Endothelial cell of umbilical vein (primary cell): ENCODE data around the gene CREBL2. TPM values are rescaled to one million over a fixed set of nuclear protein-coding genes. Genes with fewer than 3 reads are reported as not detected.
A peak's percentile ranks its signal among the peaks of the same experiment; 100 is the strongest.

Source experiments
- BruUV-seq: library from RNA; stranded (reverse); fragments of 400-500 nt; replicated peaks from 2 replicates; lab custom pipeline; 2021; lab: Mats Ljungman, UMichigan
- CTCF ChIA-PET: fragments of 300-600, 350-600 bp; sonication (Branson Sonifier 250); formaldehyde crosslinking; loops from one replicate; lab custom pipeline; 2021; ENCODE audit warnings: antibody characterized with exemption, inconsistent platforms; lab: Charles Lee
- POLR2A ChIA-PET: fragments of 300-600, 350-600 bp; sonication (Branson Sonifier 250); formaldehyde crosslinking; loops from one replicate; lab custom pipeline; 2021; ENCODE audit warnings: antibody characterized with exemption, inconsistent platforms; lab: Charles Lee
- DNase-seq: peaks from one replicate; pipeline ENCODE4 v3.0.0-alpha.2; 2011; ENCODE audit warnings: low read depth, low spot score
- FAIRE-seq: peaks from 2 replicates; lab custom pipeline; 2011; peaks lifted over from hg19 to GRCh38; lab: Jason Lieb, UNC
- H2AFZ ChIP-seq: 2 replicates; pipeline ENCODE4 v1.6.0; 2012; ENCODE audit warnings: low read depth, low read length, control low read depth, inconsistent platforms
- H3K27ac ChIP-seq: 2 replicates; pipeline ENCODE4 v1.5.1; 2011; ENCODE audit warnings: low read depth, mild to moderate bottlenecking, control low read depth, low read length, moderate library complexity; ENCODE audit not compliant: insufficient read depth
- H3K27me3 ChIP-seq, 2 experiments: 2 replicates each; pipeline versions ENCODE4 v1.6.0 to v1.6.1; 2011; ENCODE audit warnings: low read length in 2 of 2, mixed read lengths in 1 of 2; ENCODE audit not compliant: control insufficient read depth in 2 of 2, insufficient read depth in 2 of 2
- H3K36me3 ChIP-seq, 2 experiments: 2 replicates in 1 of 2; 3 replicates in 1 of 2; pipeline ENCODE4 v1.5.1; 2011; ENCODE audit warnings: low read length in 2 of 2, mild to moderate bottlenecking in 1 of 2, moderate library complexity in 1 of 2; ENCODE audit not compliant: control insufficient read depth in 2 of 2, insufficient read depth in 2 of 2; ENCODE audit errors: extremely low read depth in 1 of 2
- H3K4me1 ChIP-seq: 3 replicates; pipeline ENCODE4 v1.5.1; 2011; ENCODE audit warnings: mild to moderate bottlenecking, low read length; ENCODE audit not compliant: control insufficient read depth, insufficient read depth; ENCODE audit errors: extremely low read depth
- H3K4me2 ChIP-seq: 2 replicates; pipeline ENCODE4 v1.6.1; 2011; ENCODE audit warnings: low read length, control low read depth, mixed read lengths; ENCODE audit not compliant: insufficient read depth
- H3K4me3 ChIP-seq, 3 experiments: fragments of 200-600 bp in 1 of 3; sonication (generic), shearing (Covaris generic) in 1 of 3; replicated peaks in 1 of 3; 2 replicates each; pipeline ENCODE4 v1.5.1; 2011 to 2016; ENCODE audit warnings: control low read depth in 3 of 3, low read length in 3 of 3, mild to moderate bottlenecking in 2 of 3, inconsistent platforms in 1 of 3, low read depth in 1 of 3, moderate library complexity in 1 of 3; ENCODE audit not compliant: insufficient read depth in 1 of 3
- H3K79me2 ChIP-seq: 2 replicates; pipeline ENCODE4 v1.6.0; 2012; ENCODE audit warnings: low read length, inconsistent platforms; ENCODE audit not compliant: control insufficient read depth, insufficient read depth
- H3K9ac ChIP-seq: replicated peaks from 2 replicates; pipeline ENCODE3; 2011; ENCODE audit warnings: low read length, control low read depth; ENCODE audit not compliant: insufficient read depth; ENCODE audit errors: extremely low read depth
- H3K9me1 ChIP-seq: replicated peaks from 3 replicates; pipeline ENCODE4 v1.6.0; 2011; ENCODE audit warnings: mild to moderate bottlenecking, low read length; ENCODE audit not compliant: control insufficient read depth, insufficient read depth; ENCODE audit errors: extremely low read depth
- H3K9me3 ChIP-seq: replicated peaks from 2 replicates; pipeline ENCODE4 v1.5.1; 2012; ENCODE audit warnings: low read length, inconsistent platforms; ENCODE audit not compliant: control insufficient read depth, insufficient read depth
- H4K20me1 ChIP-seq: replicated peaks from 2 replicates; pipeline ENCODE3; 2011; ENCODE audit warnings: mild to moderate bottlenecking, low read length; ENCODE audit not compliant: control insufficient read depth, insufficient read depth; ENCODE audit errors: extremely low read depth
- CTCF ChIP-seq, 2 donors: IDR thresholded peaks; 1 replicate in 1 of 2; 2 replicates in 1 of 2; pipeline ENCODE4 v1.5.1; 2011; ENCODE audit warnings: low read length in 2 of 2, mild to moderate bottlenecking in 2 of 2, moderate library complexity in 2 of 2, control low read depth in 1 of 2, inconsistent platforms in 1 of 2, low read depth in 1 of 2; ENCODE audit not compliant: insufficient read depth in 1 of 2; ENCODE audit errors: extremely low read depth in 1 of 2
- EZH2 ChIP-seq: IDR thresholded peaks from 2 replicates; pipeline ENCODE4 v1.6.1; 2012; ENCODE audit warnings: borderline replicate concordance, low read depth, mild to moderate bottlenecking, moderate library complexity, low read length, inconsistent platforms; ENCODE audit not compliant: severe bottlenecking
- FOS ChIP-seq: IDR thresholded peaks from 2 replicates; pipeline ENCODE4 v1.6.1; 2011; ENCODE audit warnings: mild to moderate bottlenecking, low read length, moderate library complexity, borderline replicate concordance; ENCODE audit not compliant: insufficient read depth
- GATA2 ChIP-seq: IDR thresholded peaks from 2 replicates; pipeline ENCODE4 v1.7.0; 2011; ENCODE audit warnings: low read depth, mild to moderate bottlenecking, moderate library complexity, mixed read lengths, low read length; ENCODE audit not compliant: insufficient read length, insufficient read depth
- JUN ChIP-seq: IDR thresholded peaks from 2 replicates; pipeline ENCODE4 v1.6.1; 2011; ENCODE audit warnings: borderline replicate concordance, low read depth; ENCODE audit not compliant: insufficient read length, insufficient read depth
- MAX ChIP-seq: IDR thresholded peaks from 2 replicates; pipeline ENCODE4 v1.6.1; 2011; ENCODE audit not compliant: insufficient read depth, insufficient read length
- MYC ChIP-seq: IDR thresholded peaks from one replicate; pipeline ENCODE4 v1.6.1; 2011; ENCODE audit warnings: mild to moderate bottlenecking, low read depth, low read length
- POLR2A ChIP-seq: IDR thresholded peaks from 2 replicates; pipeline ENCODE4 v1.6.1; 2012; ENCODE audit warnings: low read depth, mild to moderate bottlenecking, control low read depth, low read length
- POLR2AphosphoS5 ChIP-seq: IDR thresholded peaks from 2 replicates; pipeline ENCODE4 v1.6.1; 2012; ENCODE audit warnings: low read depth, mild to moderate bottlenecking, control low read depth, low read length, moderate library complexity; ENCODE audit not compliant: insufficient read depth
- dilution Hi-C: fragments of 300-500 bp; cut with MboI; formaldehyde crosslinking; loops from one replicate; pipeline ENCODE4 v1.15.0; 2019; ENCODE audit warnings: low sequenced_read_pairs; ENCODE audit not compliant: extremely low pct_ligation_motif_present
- intact Hi-C: fragments of 100-400 bp; cut with micrococcal nuclease; formaldehyde crosslinking; loops from one replicate; pipeline ENCODE4 v1.10.0; 2022
- polyA plus RNA-seq, 4 experiments: library from polyadenylated mRNA; depleted of rRNA in 3 of 4; stranded (reverse) in 3 of 4; unstranded in 1 of 4; fragments of >200 nt; gene quantifications; 2 replicates each; pipeline versions ENCODE4 v1.2.1 to v1.2.3, GENCODE V29; 2011 to 2012; ENCODE audit warnings: missing spikeins in 1 of 4
- total RNA-seq: library from RNA; stranded (reverse); gene quantifications from 2 replicates; pipeline ENCODE4 v1.2.3, GENCODE V29; 2021

CREBL2 gene
- total and polyA plus RNA-seq, 2 donors (not counting 3 experiments of a cell fraction or from before 2014, with no cell fraction given), result 10.5 to 19.4 TPM

DNA sequence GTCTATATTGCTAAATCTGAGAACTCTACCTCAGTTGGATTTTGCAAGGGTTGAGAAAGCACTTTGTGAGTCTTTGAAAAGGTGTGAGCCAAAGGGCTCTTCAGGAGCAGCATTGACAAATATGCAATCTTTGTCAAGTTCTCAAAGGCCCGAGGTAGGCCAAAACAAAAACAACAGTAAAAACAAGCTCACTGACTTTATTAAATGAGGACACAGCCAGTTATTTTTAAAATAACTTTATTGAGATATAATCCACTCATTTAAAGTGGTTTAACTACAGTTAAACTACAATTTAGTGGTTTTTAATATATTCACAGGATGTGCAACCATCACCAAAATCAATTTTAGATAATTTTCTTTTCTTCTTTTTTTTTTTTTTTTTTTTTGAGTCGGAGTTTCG lies 2.0 kb upstream of the CREBL2 start:
- no peak overlapping the region for H3K9ac ChIP-seq
- no TSS peak for BruUV-seq
- H3K36me3 ChIP-seq, result peaks cover 0 to 2% of the 10 kb centered on the region in 2 experiments
- H3K9me1 ChIP-seq, result no peaks in the 10 kb centered on the region
- H3K27ac ChIP-seq, result no peak overlapping the region
- H3K79me2 ChIP-seq, result peaks cover 4% of the 10 kb centered on the region
- TF ChIP-seq JUN, result no peak
- no peak for TF ChIP-seq POLR2AphosphoS5
- TF ChIP-seq GATA2, result no peak
- TF ChIP-seq MAX, result no peak
- TF ChIP-seq EZH2, result no peak
- H3K4me2 ChIP-seq, result no peak overlapping the region
- peaks cover 5% of the 10 kb centered on the region for H3K4me1 ChIP-seq
- H3K27me3 ChIP-seq, result no peaks in the 10 kb centered on the region
- no peak overlapping the region for H3K4me3 ChIP-seq
- ChIA-PET CTCF (no interaction called here), POLR2A (interaction anchor here (0.7 kb wide), 2 partner anchors 32 to 242 kb away, joined by 5 read pairs; no protein-coding TSS in a partner anchor)
- intact Hi-C loops, result no loop called here
- H3K9me3 ChIP-seq, result no peaks in the 10 kb centered on the region
- dilution Hi-C loops, result no loop called here
- DNase-seq, result no peak
- no peaks in the 10 kb centered on the region for H4K20me1 ChIP-seq
- no peak for FAIRE-seq
- no peak overlapping the region for H2AFZ ChIP-seq

GRCh38 chr12:12610711-12611110 lies 965 bp upstream of the CREBL2 start:
- no TSS peak for BruUV-seq
- no peaks in the 10 kb centered on the region for H3K27me3 ChIP-seq
- no peak overlapping the region for H3K9ac ChIP-seq
- peak overlapping the region; percentile 86 for H2AFZ ChIP-seq
- no peak overlapping the region for H3K4me3 ChIP-seq
- FAIRE-seq (no peak), DNase-seq (no peak)
- H3K9me3 ChIP-seq, result no peaks in the 10 kb centered on the region
- no peak overlapping the region for H3K27ac ChIP-seq
- H3K9me1 ChIP-seq, result no peaks in the 10 kb centered on the region
- peaks cover 0 to 2% of the 10 kb centered on the region in 2 experiments for H3K36me3 ChIP-seq
- peaks cover 5% of the 10 kb centered on the region for H3K4me1 ChIP-seq
- dilution Hi-C loops (no loop called here), intact Hi-C loops (loop anchor here (1.0 kb wide), 2 partner anchors 46 to 48 kb away; partner anchors contain the start of gene DUSP16)
- ChIA-PET POLR2A (no interaction called here), CTCF (no interaction called here)
- no peak overlapping the region for H3K4me2 ChIP-seq
- H3K79me2 ChIP-seq, result peaks cover 4% of the 10 kb centered on the region
- TF ChIP-seq CTCF (IDR thresholded peaks at IDR 0.05; ENCODE audit: extremely low read depth in 1 of 2, insufficient read depth in 1 of 2, low read depth in 1 of 2, low read length in 2 of 2) (no peak), EZH2 (no peak), MAX (no peak), GATA2 (no peak), MYC (no peak), POLR2A (no peak), POLR2AphosphoS5 (no peak), JUN (no peak), FOS (no peak)
- no peaks in the 10 kb centered on the region for H4K20me1 ChIP-seq
